GM12872 (cell line): Measurements from ENCODE around the gene PNCK.

ENCODE experiments used
- TF ChIP-seq, protein P1 (sequence below): IDR thresholded peaks from 3 replicates; pipeline ENCODE4 v1.5.1; 2011; ENCODE audit warnings: low read depth, mild to moderate bottlenecking, low read length, moderate library complexity; ENCODE audit not compliant: insufficient read depth

Gene PNCK

GRCh38 chrX:153633048-153633447, 40.6 kb downstream of the PNCK start:
- TF ChIP-seq, protein P1, sequence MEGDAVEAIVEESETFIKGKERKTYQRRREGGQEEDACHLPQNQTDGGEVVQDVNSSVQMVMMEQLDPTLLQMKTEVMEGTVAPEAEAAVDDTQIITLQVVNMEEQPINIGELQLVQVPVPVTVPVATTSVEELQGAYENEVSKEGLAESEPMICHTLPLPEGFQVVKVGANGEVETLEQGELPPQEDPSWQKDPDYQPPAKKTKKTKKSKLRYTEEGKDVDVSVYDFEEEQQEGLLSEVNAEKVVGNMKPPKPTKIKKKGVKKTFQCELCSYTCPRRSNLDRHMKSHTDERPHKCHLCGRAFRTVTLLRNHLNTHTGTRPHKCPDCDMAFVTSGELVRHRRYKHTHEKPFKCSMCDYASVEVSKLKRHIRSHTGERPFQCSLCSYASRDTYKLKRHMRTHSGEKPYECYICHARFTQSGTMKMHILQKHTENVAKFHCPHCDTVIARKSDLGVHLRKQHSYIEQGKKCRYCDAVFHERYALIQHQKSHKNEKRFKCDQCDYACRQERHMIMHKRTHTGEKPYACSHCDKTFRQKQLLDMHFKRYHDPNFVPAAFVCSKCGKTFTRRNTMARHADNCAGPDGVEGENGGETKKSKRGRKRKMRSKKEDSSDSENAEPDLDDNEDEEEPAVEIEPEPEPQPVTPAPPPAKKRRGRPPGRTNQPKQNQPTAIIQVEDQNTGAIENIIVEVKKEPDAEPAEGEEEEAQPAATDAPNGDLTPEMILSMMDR: no peak

GRCh38 chrX:153632595-153632946, 41.0 kb downstream of the PNCK start:
- TF ChIP-seq, protein P1: no peak

- TF ChIP-seq, protein P1: no peak
These were observed 41.6 kb downstream of the PNCK start for GRCh38 chrX:153631907-153632594.

DNA sequence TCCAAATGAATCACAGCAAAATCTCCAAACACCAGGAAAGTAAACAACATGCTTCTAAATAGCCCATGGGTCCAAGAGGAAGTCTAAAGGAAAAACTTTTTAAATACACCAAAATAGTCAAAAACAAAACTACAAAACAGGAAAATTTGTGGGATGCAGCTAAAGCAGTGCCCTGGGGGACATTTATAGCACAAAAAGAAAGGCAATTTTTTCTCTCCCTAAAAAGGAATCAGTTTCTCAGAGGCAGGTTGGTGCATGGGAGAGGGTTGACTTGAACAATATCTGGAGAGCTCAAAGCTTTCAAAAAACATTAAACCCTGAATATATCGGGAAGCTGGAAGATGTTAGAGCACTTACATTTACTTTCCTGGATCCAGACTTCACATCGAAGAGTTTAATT, 42.3 kb downstream of the PNCK start:
- TF ChIP-seq, protein P1: no peak

DNA sequence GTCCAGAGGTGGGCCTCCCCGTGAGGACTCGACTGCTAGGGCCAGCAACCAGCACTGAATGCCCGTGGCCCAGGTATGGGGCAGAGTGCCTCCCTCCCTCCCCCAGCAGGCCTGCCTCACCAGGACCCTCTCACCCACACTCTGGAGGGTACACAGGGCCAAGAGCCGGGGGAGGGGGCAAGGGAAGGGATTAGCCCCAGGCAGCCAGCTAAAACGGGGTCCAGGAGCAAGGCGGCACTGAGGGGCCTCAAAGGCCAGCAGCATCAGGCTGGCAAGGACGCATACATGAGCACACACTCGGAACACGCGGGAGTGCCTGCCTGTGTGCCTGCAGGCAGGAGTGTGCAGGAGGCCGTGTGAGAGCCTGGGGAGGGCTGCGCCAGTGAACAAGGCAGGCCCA, 44.9 kb downstream of the PNCK start:
- TF ChIP-seq, protein P1: no peak

- TF ChIP-seq, protein P1: no peak
These were observed 45.5 kb downstream of the PNCK start for GRCh38 chrX:153628129-153628528.

- TF ChIP-seq, protein P1: no peak
These were observed 45.9 kb downstream of the PNCK start for GRCh38 chrX:153627675-153628111.
